ENCODE results near the gene MAPKAP1.

DNA sequence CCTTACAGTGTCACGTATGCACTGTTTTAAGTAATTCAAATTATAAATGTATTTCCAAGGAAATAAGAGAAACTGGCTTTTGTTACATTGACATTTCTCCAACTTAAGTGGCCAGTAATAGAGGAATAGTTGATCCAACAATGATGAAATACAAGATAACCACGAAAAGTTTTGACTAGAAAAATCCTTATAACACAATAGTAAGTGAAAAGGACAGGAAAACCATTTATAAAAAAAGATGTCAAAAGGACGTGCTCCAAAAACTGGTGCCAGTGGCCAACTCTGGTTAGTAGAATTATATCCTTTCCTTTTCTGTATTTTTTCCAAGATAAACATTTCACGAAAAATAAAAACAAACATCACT lies 234.5 kb downstream of the MAPKAP1 start:
- TF ChIP-seq POLR2AphosphoS5 (IDR thresholded peaks at IDR 0.05; ENCODE audit: low read depth), result no peak
- TF ChIP-seq, protein P1, sequence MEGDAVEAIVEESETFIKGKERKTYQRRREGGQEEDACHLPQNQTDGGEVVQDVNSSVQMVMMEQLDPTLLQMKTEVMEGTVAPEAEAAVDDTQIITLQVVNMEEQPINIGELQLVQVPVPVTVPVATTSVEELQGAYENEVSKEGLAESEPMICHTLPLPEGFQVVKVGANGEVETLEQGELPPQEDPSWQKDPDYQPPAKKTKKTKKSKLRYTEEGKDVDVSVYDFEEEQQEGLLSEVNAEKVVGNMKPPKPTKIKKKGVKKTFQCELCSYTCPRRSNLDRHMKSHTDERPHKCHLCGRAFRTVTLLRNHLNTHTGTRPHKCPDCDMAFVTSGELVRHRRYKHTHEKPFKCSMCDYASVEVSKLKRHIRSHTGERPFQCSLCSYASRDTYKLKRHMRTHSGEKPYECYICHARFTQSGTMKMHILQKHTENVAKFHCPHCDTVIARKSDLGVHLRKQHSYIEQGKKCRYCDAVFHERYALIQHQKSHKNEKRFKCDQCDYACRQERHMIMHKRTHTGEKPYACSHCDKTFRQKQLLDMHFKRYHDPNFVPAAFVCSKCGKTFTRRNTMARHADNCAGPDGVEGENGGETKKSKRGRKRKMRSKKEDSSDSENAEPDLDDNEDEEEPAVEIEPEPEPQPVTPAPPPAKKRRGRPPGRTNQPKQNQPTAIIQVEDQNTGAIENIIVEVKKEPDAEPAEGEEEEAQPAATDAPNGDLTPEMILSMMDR (IDR thresholded peaks at IDR 0.05; ENCODE audit: insufficient read depth, low read length), result no peak

Data from HL-60 (cell line).